Stimulated activated naive CD8-positive, alpha-beta T cell treated with anti-CD3 and anti-CD28 coated beads, Interleukin-15, Interleukin-2, amounts not matched to agents 100 U/mL and 50 U/mL, for 24 hours (primary cell): Measurements from ENCODE around the gene TAF13.

Experiments used
- ATAC-seq: fragments of 150-1000 bp; cut with Tn5 transposase; one replicate; pipeline ENCODE4 v1.10.0; 2021
- DNase-seq: peaks from one replicate; pipeline ENCODE4 v3.0.0; 2021

Gene TAF13

GRCh38 chr1:109075531-109076490 lies at the start of gene TAF13:
Gene TAF13, minus strand, starts transcription at chr1:109076003. Its CDS starts 56 bp downstream, at chr1:109075947.
- peak; percentile 100 for ATAC-seq
- DNase-seq, result peak; percentile 93

GRCh38 chr1:109120356-109120755 lies 44.6 kb upstream of the TAF13 start:
- no peak for DNase-seq
- ATAC-seq, result no peak

GRCh38 chr1:109118089-109118488 lies 42.3 kb upstream of the TAF13 start:
- DNase-seq (no peak), ATAC-seq (no peak)

- ATAC-seq (no peak), DNase-seq (no peak)
Observed at GRCh38 chr1:109116286-109116685, 40.5 kb upstream of the TAF13 start.

- ATAC-seq, result peak; percentile 64
- no peak for DNase-seq
Observed at GRCh38 chr1:109115685-109116084, 39.9 kb upstream of the TAF13 start.

GRCh38 chr1:109114342-109114674 lies 38.5 kb upstream of the TAF13 start:
- ATAC-seq (no peak), DNase-seq (no peak)

GRCh38 chr1:109113590-109114341 lies 38.0 kb upstream of the TAF13 start, which contains the start of gene ELAPOR1:
Gene ELAPOR1, plus strand, starts transcription at chr1:109114115. Its CDS starts 69 bp downstream, at chr1:109114184.
- DNase-seq (peak; percentile 74), ATAC-seq (peak; percentile 66)

GRCh38 chr1:109112652-109113285 lies 37.0 kb upstream of the TAF13 start:
- peak; percentile 97 for DNase-seq
- peak; percentile 56 for ATAC-seq

GRCh38 chr1:109112056-109112651 lies 36.4 kb upstream of the TAF13 start:
- ATAC-seq, result no peak
- no peak for DNase-seq

GRCh38 chr1:109111386-109112055 lies 35.7 kb upstream of the TAF13 start:
- ATAC-seq (no peak), DNase-seq (no peak)

GRCh38 chr1:109109906-109110305 lies 34.1 kb upstream of the TAF13 start:
- ATAC-seq (peak; percentile 29), DNase-seq (no peak)

GRCh38 chr1:109107785-109108184 lies 32.0 kb upstream of the TAF13 start:
- DNase-seq, result no peak
- ATAC-seq, result no peak

GRCh38 chr1:109105881-109106280 lies 30.1 kb upstream of the TAF13 start:
- DNase-seq (no peak), ATAC-seq (no peak)

GRCh38 chr1:109104364-109105151 lies 28.8 kb upstream of the TAF13 start:
- DNase-seq (no peak), ATAC-seq (no peak)

- peak; percentile 97 for ATAC-seq
- peak; percentile 97 for DNase-seq
Observed at GRCh38 chr1:109099938-109100773, 24.4 kb upstream of the TAF13 start.

- no peak for ATAC-seq
- no peak for DNase-seq
Observed at GRCh38 chr1:109096120-109096519, 20.3 kb upstream of the TAF13 start.

GRCh38 chr1:109095631-109096030 lies 19.8 kb upstream of the TAF13 start:
- ATAC-seq (no peak), DNase-seq (no peak)

- ATAC-seq, result no peak
- DNase-seq, result no peak
Observed at GRCh38 chr1:109094871-109095270, 19.1 kb upstream of the TAF13 start.

- DNase-seq (no peak), ATAC-seq (no peak)
Observed at GRCh38 chr1:109094377-109094803, 18.6 kb upstream of the TAF13 start.

- ATAC-seq (no peak), DNase-seq (no peak)
Observed at GRCh38 chr1:109091839-109092193, 16.0 kb upstream of the TAF13 start.
